Gastroesophageal sphincter (tissue), 3 donors: ENCODE results near the gene HSPA1B.

Experiments used
- CTCF ChIP-seq, 4 experiments: fragments of 200-600 bp in 2 of 4; fragments of 450-650 bp in 2 of 4; sonication (generic) in 1 of 4; IDR thresholded peaks; one replicate each; pipeline ENCODE4 v1.5.1; 2017 to 2019; ENCODE audit warnings: antibody characterized with exemption in 4 of 4, mild to moderate bottlenecking in 2 of 4, moderate library complexity in 2 of 4
- POLR2AphosphoS5 ChIP-seq: sonication (generic); formaldehyde crosslinking; IDR thresholded peaks from one replicate; pipeline ENCODE4 v1.6.1; 2017; ENCODE audit warnings: antibody characterized with exemption

GRCh38 chr6:31836047-31836473 lies 8.5 kb downstream of the HSPA1B start:
- TF ChIP-seq CTCF (IDR thresholded peaks at IDR 0.05) (no peak), POLR2AphosphoS5 (no peak)
